Epithelial cell of proximal tubule (primary cell): ENCODE results near the gene MCRIP1. TPM values are rescaled to one million over a fixed set of nuclear protein-coding genes. Genes with fewer than 3 reads are reported as not detected.

Experiments used
- DNase-seq: peaks from one replicate; pipeline ENCODE4 v3.0.0-alpha.2; 2011; ENCODE audit warnings: low read depth
- H3K4me3 ChIP-seq: 2 replicates; pipeline ENCODE4 v1.5.1; 2011; ENCODE audit warnings: low read depth, mild to moderate bottlenecking, low read length
- total RNA-seq: library from RNA; depleted of rRNA; stranded (reverse); fragments of >200 nt; gene quantifications from 2 replicates; pipeline ENCODE4 v1.2.3, GENCODE V29; 2015
- TF ChIP-seq, protein P1 (sequence below): conservative IDR thresholded peaks from 2 replicates; pipeline ENCODE4 v1.5.1; 2012; ENCODE audit warnings: low read depth, mild to moderate bottlenecking, low read length

Gene MCRIP1
- total RNA-seq, 1 donor from 2014 or later: 153 TPM

DNA sequence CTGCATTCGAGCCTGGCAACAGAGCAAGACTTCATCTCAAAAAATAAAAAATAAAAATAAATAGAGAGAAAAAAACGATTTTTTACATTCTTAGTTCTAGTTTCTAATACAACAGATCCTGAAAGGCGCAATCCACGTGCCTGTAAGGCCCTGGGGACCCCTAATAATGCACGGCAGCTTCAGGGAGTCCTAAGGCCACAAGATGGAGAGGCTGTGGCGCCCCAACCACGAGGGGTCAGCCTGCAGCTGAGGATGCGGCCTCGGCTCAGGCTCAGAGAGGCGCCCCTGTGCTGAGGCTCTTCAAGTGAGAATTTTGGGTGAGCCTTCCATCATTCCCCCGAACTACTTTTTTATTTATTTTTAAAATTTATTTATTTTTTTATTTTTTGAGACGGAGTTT, 16.4 kb upstream of the MCRIP1 start:
- TF ChIP-seq, protein P1, sequence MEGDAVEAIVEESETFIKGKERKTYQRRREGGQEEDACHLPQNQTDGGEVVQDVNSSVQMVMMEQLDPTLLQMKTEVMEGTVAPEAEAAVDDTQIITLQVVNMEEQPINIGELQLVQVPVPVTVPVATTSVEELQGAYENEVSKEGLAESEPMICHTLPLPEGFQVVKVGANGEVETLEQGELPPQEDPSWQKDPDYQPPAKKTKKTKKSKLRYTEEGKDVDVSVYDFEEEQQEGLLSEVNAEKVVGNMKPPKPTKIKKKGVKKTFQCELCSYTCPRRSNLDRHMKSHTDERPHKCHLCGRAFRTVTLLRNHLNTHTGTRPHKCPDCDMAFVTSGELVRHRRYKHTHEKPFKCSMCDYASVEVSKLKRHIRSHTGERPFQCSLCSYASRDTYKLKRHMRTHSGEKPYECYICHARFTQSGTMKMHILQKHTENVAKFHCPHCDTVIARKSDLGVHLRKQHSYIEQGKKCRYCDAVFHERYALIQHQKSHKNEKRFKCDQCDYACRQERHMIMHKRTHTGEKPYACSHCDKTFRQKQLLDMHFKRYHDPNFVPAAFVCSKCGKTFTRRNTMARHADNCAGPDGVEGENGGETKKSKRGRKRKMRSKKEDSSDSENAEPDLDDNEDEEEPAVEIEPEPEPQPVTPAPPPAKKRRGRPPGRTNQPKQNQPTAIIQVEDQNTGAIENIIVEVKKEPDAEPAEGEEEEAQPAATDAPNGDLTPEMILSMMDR: no peak
- no peak for DNase-seq

DNA sequence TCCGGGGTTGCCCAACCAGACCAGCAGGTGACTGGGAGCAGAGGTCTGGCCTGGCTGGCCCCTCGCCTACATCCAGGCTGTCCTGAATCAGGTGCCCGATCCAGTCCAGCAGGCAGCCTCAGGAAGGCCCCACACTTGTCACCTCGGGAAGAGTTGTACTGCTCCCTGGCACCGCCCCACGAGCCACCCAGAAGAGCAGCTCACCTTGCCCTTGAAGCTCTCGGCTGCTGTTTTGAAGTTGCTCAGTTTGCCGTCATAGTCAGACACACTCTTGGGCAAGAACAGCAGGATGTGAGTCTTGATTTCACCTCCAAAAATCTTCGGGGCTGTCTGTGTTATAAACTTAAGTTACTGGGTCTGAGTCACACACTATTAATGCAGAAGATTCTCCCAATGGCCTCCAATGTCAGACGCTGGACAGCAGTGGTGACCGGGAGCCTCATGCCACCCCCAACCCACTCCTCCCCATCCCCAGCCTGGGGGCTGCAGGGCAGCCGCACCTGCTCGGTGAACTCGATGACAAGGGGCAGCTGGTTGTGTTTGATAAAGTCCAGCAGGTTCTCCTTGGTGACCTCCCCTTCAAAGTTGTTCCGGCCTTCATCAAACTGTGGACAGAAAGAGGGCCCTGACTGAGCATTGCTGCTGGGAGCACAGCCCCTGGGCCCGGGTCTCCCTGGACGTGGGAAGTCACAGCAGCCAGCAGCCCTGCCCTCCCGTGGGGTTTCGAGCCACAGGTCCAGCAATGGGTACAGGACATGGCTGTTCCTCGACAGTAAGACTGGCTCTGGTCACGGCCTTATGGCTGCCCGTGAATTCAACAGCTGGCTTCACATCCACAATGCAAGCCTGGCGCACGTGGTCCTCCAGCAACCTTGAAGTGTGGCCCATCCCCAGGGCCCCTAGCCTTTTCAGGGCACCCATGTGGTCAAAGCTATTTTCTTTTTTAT, 13.9 kb upstream of the MCRIP1 start:
- TF ChIP-seq, protein P1: no peak
- no peak overlapping the region for H3K4me3 ChIP-seq
- no peak for DNase-seq

More for the DNA sequence above, 16.4 kb upstream of the MCRIP1 start:
- no peak overlapping the region for H3K4me3 ChIP-seq

GRCh38 chr17:81845881-81846742, 13.0 kb upstream of the MCRIP1 start:
- TF ChIP-seq, protein P1: no peak
- H3K4me3 ChIP-seq: no peak overlapping the region
- no peak for DNase-seq

GRCh38 chr17:81845361-81845760, 12.3 kb upstream of the MCRIP1 start:
- TF ChIP-seq, protein P1: no peak
- DNase-seq: no peak

DNA sequence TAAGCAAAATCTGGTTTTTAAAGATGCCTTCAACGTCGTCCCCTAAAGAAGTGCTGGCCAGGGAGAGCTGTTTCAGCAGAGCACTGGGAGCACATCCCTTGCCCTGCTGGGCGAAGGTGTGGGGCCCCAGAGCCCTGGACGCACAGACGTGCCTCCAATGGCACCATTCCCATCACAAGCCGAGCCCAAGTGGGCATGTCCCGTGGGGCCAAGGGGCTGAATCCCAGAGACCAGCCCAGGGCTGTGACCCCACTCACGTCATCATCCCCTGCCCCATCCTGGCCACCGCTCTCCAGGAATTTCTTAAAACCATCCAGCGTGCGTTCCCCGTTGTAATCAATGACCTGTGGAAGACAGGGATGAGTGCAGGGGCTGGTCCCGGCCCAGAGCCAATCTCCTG, 11.8 kb upstream of the MCRIP1 start:
- no peak for DNase-seq
- TF ChIP-seq, protein P1: no peak
- no peak overlapping the region for H3K4me3 ChIP-seq

More at GRCh38 chr17:81845361-81845760, 12.3 kb upstream of the MCRIP1 start:
- no peak overlapping the region for H3K4me3 ChIP-seq

DNA sequence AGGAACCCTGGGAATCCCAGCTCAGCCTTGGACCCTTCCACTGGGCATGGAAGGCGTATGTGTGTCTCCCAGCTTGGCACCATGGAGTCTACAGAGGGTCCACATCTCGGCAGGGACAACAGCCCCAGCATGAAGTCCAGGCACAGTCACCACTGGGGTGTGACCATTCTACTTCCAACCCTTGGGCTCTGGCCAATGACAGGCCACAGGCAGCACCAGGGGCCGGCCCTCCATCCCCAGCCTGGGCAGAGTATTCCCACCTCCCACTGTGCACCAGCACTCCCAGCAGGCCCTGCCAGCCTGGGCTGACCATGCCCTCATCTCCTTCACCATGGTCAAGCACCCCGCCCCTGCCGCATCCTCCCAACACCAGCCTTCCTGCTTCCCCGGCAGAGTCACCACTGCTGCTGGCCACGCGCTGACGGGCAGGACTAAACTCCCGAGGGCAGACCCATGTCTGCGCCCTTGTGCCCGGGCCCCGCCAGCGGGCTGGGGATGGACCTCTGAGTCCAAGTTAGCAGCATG, 11.3 kb upstream of the MCRIP1 start:
- DNase-seq: no peak
- TF ChIP-seq, protein P1: no peak
- H3K4me3 ChIP-seq: no peak overlapping the region
